HepG2 (cell line): ENCODE data around the gene PEX14. TPM values are rescaled to one million over a fixed set of nuclear protein-coding genes. Genes with fewer than 3 reads are reported as not detected.

Experiments used
- CEBPG ChIP-seq: IDR thresholded peaks from 2 replicates; pipeline ENCODE4 v1.6.1; 2016
- GABPB1 ChIP-seq: IDR thresholded peaks from 2 replicates; pipeline ENCODE4 v1.6.1; 2016; ENCODE audit warnings: mild to moderate bottlenecking, missing genetic modification reagents, moderate library complexity, missing compliant biosample characterization
- GFI1 ChIP-seq: sonication (generic); formaldehyde crosslinking; IDR thresholded peaks from 2 replicates; pipeline ENCODE4 v1.5.0; 2020; ENCODE audit warnings: missing genetic modification reagents, mild to moderate bottlenecking, borderline replicate concordance
- HOXD1 ChIP-seq: sonication (generic); formaldehyde crosslinking; IDR thresholded peaks from 2 replicates; pipeline ENCODE4 v1.5.0; 2020; ENCODE audit warnings: missing genetic modification reagents
- JARID2 ChIP-seq: sonication (generic); formaldehyde crosslinking; IDR thresholded peaks from 2 replicates; pipeline ENCODE4 v1.8.1; 2023; ENCODE audit warnings: missing genetic modification reagents, inconsistent platforms; ENCODE audit not compliant: insufficient replicate concordance
- KLF13 ChIP-seq: sonication (generic); formaldehyde crosslinking; IDR thresholded peaks from 2 replicates; pipeline ENCODE4 v1.4.0; 2020; ENCODE audit warnings: mild to moderate bottlenecking, missing genetic modification reagents
- PHF8 ChIP-seq: sonication (generic); formaldehyde crosslinking; IDR thresholded peaks from 2 replicates; pipeline ENCODE4 v1.5.0; 2020; ENCODE audit warnings: missing genetic modification reagents
- SOX6 ChIP-seq, 2 experiments: fragments of 450-650 bp in 1 of 2; sonication (generic) in 1 of 2; formaldehyde crosslinking in 1 of 2; IDR thresholded peaks; 2 replicates each; pipeline versions ENCODE4 v1.4.0 to v1.6.1; 2017 to 2020; ENCODE audit warnings: antibody characterized with exemption in 1 of 2, mild to moderate bottlenecking in 1 of 2, missing genetic modification reagents in 1 of 2
- ZFAT ChIP-seq: sonication (generic); formaldehyde crosslinking; conservative IDR thresholded peaks from 2 replicates; pipeline ENCODE4 v1.8.1; 2023; ENCODE audit warnings: missing genetic modification reagents, inconsistent platforms
- ZNF331 ChIP-seq: sonication (generic); formaldehyde crosslinking; IDR thresholded peaks from 2 replicates; pipeline ENCODE4 v1.4.0; 2020; ENCODE audit warnings: missing genetic modification reagents
- ZNF556 ChIP-seq: sonication (generic); formaldehyde crosslinking; IDR thresholded peaks from 2 replicates; pipeline ENCODE4 v1.4.0; 2020; ENCODE audit warnings: mild to moderate bottlenecking, missing genetic modification reagents, borderline replicate concordance
- ZNF652 ChIP-seq: IDR thresholded peaks from 2 replicates; pipeline ENCODE4 v1.6.1; 2016; ENCODE audit warnings: low read depth, borderline replicate concordance
- polyA plus RNA-seq, 8 experiments: library from polyadenylated mRNA; depleted of rRNA in 3 of 8; stranded (reverse) in 7 of 8; unstranded in 1 of 8; fragments of >200 nt; fragmentation: Illumina TruSeq in 4 of 8; extraction: Trizol in 4 of 8; gene quantifications; 2 replicates each; pipeline versions ENCODE4 v1.2.1 to v1.2.3, GENCODE V29; 2011 to 2016; ENCODE audit warnings: low read depth in 4 of 8, missing spikeins in 1 of 8, mixed read lengths in 1 of 8; ENCODE audit not compliant: insufficient read depth in 1 of 8
- total RNA-seq, 5 experiments: library from RNA; depleted of rRNA; stranded (reverse); fragments of >200 nt; fragmentation: Illumina TruSeq; extraction: Trizol; gene quantifications; 2 replicates each; pipeline ENCODE4 v1.2.3, GENCODE V29; 2016; ENCODE audit warnings: low read depth in 1 of 5
- TF ChIP-seq, protein P1 (sequence below): sonication (generic); formaldehyde crosslinking; IDR thresholded peaks from 2 replicates; pipeline ENCODE4 v1.4.0; 2020; ENCODE audit warnings: missing genetic modification reagents; ENCODE audit errors: not compliant biosample characterization
- TF ChIP-seq, protein P2 (sequence below): sonication (generic); IDR thresholded peaks from 2 replicates; pipeline ENCODE4 v1.6.1; 2016; ENCODE audit warnings: low read depth, borderline replicate concordance
- TF ChIP-seq, protein P3 (sequence below): sonication (generic); formaldehyde crosslinking; IDR thresholded peaks from 2 replicates; pipeline ENCODE4 v1.9.0; 2022; ENCODE audit warnings: low read depth, missing genetic modification reagents
- TF ChIP-seq, protein P4 (sequence below): sonication (generic); formaldehyde crosslinking; IDR thresholded peaks from 2 replicates; pipeline ENCODE4 v1.5.0; 2020; ENCODE audit warnings: missing genetic modification reagents, mild to moderate bottlenecking, borderline replicate concordance
- TF ChIP-seq, protein P5 (sequence below): sonication (generic); formaldehyde crosslinking; IDR thresholded peaks from 2 replicates; pipeline ENCODE4 v1.8.1; 2023; ENCODE audit warnings: mild to moderate bottlenecking, inconsistent platforms, moderate library complexity, missing genetic modification reagents, borderline replicate concordance
- TF ChIP-seq, protein P6 (sequence below): sonication (generic); formaldehyde crosslinking; conservative IDR thresholded peaks from 2 replicates; pipeline ENCODE4 v1.4.0; 2020; ENCODE audit warnings: mild to moderate bottlenecking, missing genetic modification reagents, moderate library complexity

The PEX14 gene
- total and polyA plus RNA-seq, 2 of the 13 experiments (the other 11 are each of a cell fraction or from before 2014, with no cell fraction given) = 6.5 to 9.9 TPM

- TF ChIP-seq, protein P1, sequence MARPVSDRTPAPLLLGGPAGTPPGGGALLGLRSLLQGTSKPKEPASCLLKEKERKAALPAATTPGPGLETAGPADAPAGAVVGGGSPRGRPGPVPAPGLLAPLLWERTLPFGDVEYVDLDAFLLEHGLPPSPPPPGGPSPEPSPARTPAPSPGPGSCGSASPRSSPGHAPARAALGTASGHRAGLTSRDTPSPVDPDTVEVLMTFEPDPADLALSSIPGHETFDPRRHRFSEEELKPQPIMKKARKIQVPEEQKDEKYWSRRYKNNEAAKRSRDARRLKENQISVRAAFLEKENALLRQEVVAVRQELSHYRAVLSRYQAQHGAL (CRISPR knock-in tag) = no peak
- TF ChIP-seq KLF13 (CRISPR knock-in tag) (no peak), GFI1 (CRISPR knock-in tag) (peak; percentile 44; the same call in 1 of the 2 replicates), JARID2 (CRISPR knock-in tag) (no peak), ZNF652 (CRISPR knock-in tag) (no peak), SOX6 (IDR thresholded peaks at IDR 0.05) (no peak), SOX6 (CRISPR knock-in tag; IDR thresholded peaks at IDR 0.05) (peak; percentile 35; the same call in 1 of the 2 replicates), HOXD1 (CRISPR knock-in tag) (0 out of 2 replicates have a peak, but pooled peaks have one; percentile 61), ZNF556 (CRISPR knock-in tag) (no peak), CEBPG (CRISPR knock-in tag) (no peak), GABPB1 (CRISPR knock-in tag) (peak; percentile 35; the same call in 1 of the 2 replicates), PHF8 (peak; percentile 49), ZFAT (CRISPR knock-in tag) (no peak), ZNF331 (CRISPR knock-in tag) (0 out of 2 replicates have a peak, but pooled peaks have one; percentile 2)
- TF ChIP-seq, protein P2, sequence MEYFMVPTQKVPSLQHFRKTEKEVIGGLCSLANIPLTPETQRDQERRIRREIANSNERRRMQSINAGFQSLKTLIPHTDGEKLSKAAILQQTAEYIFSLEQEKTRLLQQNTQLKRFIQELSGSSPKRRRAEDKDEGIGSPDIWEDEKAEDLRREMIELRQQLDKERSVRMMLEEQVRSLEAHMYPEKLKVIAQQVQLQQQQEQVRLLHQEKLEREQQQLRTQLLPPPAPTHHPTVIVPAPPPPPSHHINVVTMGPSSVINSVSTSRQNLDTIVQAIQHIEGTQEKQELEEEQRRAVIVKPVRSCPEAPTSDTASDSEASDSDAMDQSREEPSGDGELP = peak; percentile 26; the same call in 1 of the 2 replicates
- TF ChIP-seq, protein P3, sequence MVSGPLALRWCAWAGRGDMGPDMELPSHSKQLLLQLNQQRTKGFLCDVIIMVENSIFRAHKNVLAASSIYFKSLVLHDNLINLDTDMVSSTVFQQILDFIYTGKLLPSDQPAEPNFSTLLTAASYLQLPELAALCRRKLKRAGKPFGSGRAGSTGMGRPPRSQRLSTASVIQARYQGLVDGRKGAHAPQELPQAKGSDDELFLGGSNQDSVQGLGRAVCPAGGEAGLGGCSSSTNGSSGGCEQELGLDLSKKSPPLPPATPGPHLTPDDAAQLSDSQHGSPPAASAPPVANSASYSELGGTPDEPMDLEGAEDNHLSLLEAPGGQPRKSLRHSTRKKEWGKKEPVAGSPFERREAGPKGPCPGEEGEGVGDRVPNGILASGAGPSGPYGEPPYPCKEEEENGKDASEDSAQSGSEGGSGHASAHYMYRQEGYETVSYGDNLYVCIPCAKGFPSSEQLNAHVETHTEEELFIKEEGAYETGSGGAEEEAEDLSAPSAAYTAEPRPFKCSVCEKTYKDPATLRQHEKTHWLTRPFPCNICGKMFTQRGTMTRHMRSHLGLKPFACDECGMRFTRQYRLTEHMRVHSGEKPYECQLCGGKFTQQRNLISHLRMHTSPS (CRISPR knock-in tag) = peak; percentile 76; the same call in 1 of the 2 replicates
- TF ChIP-seq, protein P4, sequence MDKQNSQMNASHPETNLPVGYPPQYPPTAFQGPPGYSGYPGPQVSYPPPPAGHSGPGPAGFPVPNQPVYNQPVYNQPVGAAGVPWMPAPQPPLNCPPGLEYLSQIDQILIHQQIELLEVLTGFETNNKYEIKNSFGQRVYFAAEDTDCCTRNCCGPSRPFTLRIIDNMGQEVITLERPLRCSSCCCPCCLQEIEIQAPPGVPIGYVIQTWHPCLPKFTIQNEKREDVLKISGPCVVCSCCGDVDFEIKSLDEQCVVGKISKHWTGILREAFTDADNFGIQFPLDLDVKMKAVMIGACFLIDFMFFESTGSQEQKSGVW (CRISPR knock-in tag) = no peak
- TF ChIP-seq, protein P5, sequence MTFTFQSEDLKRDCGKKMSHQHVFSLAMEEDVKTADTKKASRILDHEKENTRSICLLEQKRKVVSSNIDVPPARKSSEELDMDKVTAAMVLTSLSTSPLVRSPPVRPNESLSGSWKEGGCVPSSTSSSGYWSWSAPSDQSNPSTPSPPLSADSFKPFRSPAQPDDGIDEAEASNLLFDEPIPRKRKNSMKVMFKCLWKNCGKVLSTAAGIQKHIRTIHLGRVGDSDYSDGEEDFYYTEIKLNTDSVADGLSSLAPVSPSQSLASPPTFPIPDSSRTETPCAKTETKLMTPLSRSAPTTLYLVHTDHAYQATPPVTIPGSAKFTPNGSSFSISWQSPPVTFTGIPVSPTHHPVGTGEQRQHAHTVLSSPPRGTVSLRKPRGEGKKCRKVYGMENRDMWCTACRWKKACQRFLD (CRISPR knock-in tag) = no peak
- TF ChIP-seq, protein P6, sequence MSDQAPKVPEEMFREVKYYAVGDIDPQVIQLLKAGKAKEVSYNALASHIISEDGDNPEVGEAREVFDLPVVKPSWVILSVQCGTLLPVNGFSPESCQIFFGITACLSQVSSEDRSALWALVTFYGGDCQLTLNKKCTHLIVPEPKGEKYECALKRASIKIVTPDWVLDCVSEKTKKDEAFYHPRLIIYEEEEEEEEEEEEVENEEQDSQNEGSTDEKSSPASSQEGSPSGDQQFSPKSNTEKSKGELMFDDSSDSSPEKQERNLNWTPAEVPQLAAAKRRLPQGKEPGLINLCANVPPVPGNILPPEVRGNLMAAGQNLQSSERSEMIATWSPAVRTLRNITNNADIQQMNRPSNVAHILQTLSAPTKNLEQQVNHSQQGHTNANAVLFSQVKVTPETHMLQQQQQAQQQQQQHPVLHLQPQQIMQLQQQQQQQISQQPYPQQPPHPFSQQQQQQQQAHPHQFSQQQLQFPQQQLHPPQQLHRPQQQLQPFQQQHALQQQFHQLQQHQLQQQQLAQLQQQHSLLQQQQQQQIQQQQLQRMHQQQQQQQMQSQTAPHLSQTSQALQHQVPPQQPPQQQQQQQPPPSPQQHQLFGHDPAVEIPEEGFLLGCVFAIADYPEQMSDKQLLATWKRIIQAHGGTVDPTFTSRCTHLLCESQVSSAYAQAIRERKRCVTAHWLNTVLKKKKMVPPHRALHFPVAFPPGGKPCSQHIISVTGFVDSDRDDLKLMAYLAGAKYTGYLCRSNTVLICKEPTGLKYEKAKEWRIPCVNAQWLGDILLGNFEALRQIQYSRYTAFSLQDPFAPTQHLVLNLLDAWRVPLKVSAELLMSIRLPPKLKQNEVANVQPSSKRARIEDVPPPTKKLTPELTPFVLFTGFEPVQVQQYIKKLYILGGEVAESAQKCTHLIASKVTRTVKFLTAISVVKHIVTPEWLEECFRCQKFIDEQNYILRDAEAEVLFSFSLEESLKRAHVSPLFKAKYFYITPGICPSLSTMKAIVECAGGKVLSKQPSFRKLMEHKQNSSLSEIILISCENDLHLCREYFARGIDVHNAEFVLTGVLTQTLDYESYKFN (CRISPR knock-in tag) = peak; percentile 43
These were observed 193.4 kb downstream of the PEX14 start (continued) for GRCh38 chr1:10667861-10668761.
